GM15510 (cell line): ENCODE data around the gene PCBD2.

Experiments used
- POLR2A ChIP-seq: IDR thresholded peaks from 3 replicates; pipeline ENCODE4 v1.6.1; 2011; ENCODE audit warnings: borderline replicate concordance; ENCODE audit not compliant: insufficient read length; ENCODE audit errors: extremely low read depth

PCBD2 gene

DNA sequence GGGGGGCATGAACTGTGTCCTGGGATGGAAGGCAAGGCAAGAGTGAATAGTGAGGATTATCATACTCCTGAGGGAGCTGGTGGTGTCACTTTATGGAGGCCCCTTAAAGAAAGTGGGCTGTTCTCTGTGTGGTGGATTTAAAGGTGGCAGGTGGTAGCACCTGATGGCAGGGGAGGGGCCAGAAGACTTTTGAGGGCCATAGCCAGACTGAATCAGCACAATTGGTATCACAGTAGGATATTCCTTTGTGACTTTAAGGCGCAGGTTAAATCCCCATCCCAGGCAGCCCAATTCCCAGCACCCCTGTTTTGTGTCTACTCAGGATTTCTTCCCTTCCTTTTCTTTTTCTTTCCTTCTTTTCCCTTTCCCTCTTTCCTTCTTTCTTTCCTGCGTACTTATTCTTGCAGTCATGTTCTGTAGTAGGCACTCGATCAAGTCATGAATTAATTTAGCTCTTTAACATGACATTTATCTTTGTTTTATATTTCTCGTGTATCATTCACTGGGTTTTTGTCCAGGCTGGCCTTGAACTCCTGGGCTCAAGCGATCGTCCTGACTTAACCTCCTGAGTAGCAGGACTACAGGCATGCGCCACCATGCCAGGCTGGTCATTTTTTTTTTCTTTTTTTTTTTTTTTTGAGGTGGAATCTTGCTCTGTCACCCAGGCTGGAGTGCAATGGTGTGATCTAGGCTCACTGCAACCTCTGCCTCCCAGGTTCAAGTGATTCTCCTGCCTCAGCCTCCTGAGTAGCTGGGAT is 11.0 kb upstream of the PCBD2 start:
- TF ChIP-seq POLR2A = no peak

DNA sequence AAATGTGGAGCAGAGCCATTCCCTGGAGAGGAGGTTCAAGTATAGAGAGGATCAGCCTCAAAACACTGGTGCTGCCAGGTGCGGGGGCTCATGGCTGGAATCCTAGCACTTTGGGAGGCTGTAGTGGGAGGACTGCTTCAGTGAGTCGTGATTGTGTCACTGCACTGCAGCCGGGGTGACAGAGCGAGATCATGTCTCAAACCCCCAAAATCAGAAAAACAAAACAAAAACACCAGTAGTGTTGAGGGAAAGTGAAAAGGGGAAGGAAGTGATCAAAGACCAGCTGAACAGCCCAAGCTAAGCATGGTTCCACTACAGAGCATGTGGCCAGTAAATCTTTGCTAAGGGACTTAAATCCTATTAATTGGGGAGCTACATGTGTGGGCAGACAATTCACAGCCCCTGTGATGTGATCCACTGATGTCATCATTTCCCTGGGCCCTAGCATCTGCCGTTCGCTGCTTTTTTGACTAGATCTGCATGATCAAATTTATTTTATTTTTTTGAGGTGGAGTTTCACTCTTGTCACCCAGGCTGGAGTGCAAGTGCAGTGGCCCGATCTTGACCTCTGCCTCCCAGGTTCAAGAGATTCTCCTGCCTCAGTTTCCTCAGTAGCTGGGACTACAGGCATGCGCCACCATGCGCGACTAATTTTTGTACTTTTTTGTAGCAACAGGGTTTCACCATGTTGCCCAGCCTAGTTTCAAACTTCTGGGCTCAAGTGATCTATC is 2.7 kb upstream of the PCBD2 start:
- TF ChIP-seq POLR2A = no peak

DNA sequence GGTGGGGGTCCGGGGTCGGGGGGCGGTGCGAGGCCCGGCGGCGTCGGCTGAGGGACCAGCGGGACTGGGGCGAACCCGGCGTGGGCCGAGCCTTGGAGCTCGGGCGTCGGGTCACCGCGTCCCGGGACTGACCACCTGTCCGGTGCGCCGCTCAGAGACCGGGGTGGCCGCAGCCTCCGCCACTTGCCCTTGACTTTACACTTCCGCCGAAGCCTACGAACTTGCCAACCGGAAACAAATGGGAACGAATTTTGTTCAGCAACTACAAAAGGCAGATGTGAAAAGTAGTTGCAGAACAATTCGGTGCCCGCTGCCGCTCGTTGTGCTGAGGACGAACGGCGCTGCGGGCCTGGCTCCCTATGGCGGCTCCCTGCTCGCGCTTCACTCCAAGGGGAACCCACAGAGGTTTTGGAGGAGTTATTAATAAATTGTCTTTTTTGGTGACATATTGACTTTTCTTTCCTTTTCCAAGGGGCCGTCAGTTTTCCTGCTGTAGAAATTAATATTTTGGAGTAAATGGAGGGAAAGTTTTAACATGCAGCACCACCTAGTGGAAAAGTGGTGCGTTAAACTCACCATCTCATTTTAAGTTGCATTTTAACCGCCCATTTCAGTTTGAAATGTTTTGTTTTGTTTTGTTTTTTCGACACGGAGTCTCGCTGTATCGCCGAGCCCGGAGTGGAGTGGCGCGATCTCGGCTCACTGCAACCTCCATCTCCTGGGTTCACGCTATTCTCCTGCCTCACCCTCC is 490 bp downstream of the PCBD2 start:
- TF ChIP-seq POLR2A = no peak

DNA sequence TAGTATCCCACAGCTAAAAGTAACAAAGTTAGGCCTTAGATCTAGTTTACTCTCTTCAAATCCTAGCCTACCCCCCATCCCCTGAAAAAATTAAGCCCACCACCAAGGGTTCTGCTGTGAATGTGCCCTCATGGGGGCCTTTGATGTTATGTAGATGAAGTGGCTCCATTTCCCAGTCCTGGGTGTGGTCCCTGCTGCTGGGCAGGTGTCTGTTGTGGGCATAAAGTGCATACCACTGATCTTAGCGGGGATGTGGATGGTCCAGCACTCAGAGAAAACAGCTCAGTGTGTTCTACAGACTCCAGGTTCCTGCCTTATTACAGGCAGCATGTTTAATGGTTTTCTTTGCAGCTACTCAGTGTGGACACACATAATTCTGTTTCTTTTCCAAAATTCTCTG is 1.9 kb downstream of the PCBD2 start:
- no peak for TF ChIP-seq POLR2A

DNA sequence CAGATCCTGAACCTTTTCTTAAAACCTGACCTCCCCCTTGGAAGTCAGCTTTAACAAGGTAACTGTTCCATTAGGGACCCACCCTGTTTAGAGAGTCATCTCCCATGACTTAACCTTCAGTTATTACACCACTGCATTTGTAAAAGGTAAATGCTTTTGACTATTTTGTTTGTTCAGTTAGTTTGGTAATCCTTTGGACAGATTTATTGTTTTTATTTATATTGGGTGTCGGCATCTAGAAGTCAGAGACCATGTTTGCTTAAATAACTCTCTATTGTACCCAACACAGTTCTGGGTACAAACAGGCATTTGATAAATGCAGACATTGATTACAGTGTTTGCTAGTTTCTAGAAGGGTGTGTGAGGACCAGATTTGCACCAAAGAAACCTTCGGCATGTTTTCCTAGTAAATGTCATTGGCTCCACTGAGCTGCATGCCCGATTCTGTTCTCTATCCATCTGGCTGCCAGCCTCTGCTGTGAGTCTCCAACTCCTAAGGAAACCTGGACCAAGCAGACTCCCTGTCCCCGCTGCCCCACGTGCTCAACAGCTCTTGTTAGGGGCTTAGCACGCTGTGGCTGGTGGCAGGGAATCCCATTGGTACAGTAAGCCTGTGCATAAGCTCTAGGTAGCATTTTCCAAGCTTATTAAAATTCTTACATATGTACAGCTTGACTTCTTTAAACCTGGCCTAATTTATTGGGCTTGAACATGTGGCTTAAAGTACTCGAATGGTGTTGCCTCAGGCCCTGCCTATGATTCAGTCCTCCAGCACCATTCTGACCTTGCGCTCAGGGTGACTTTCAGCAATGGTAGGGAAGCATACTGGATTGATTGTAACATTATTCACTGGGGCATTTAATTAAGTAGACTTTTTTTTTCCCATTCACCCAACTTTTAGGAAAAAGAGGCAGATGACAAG is 6.6 kb downstream of the PCBD2 start:
- no peak for TF ChIP-seq POLR2A

DNA sequence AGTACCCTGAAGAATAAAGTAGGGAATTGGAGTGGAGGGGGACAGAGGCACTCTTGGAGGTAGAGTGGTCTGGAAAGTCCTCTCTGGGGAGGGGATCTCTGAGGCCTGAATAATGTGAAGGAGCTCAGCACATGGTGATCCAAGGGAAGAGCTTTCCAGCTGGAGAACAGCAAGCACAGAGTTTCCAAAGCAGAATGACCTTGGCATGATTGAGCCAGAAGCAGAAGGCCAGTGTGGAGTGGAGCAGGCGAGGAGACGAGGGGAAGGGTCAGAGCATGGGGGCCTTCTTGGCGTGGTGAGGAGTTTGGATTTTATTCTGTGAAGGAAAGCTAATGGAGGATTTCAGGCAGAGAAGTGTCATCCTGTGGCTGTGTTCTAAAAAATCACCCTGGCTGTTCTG is 8.3 kb downstream of the PCBD2 start:
- TF ChIP-seq POLR2A = no peak

DNA sequence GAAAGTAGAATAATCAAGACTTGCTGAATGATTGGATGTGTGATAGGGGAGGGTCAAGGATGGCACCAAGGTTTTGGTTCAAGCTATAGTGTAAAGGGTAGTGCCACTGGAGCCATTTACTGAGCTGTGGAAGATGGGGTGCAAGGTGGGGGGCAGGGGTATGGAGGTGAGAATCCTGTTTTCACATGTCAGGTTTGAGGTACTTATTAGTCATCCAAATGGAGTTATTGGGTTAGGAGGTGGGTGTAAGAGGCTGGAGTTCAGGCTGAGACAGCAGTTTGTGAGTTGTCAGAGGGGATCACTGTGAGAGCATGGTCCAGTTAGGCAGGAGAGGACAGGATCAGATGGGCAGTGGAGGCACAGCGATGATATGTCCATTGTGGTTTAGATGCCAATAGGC is 8.9 kb downstream of the PCBD2 start:
- TF ChIP-seq POLR2A = no peak

DNA sequence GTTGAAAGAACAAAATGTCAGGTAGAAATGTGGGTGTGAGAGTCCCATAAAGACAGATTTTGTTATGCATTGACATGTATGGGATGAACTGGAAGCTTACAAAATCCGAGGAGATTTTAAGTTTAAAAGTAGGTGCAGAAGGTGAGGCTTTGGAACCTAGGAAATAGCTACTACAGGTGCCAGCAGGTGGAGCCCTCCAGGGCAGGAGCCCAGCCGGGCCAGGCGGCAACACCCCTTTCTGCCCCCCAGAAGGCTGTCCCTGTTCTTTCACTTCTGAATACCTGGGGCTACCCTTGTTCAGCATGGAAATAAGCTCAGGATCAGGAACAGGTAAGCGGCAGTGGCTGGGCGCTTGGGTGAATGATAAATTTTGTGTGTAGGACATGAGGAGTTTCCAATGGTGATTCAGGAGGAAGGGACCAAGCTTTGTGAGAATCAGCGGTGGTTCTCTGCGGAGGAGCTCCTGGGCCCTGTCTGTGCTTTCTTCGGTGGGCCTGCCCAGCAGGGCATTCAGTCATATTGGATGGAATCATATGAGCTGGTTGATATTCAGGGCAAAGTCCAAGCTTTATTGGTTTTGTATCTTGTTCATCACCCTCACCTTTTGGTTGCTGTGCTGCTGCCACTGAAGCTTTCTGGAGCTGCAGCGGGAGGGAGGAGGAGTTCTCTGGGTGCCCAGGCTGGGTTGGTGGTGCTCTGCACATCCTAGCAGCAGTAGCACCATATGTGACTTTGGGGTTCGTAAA is 12.3 kb downstream of the PCBD2 start:
- no peak for TF ChIP-seq POLR2A

DNA sequence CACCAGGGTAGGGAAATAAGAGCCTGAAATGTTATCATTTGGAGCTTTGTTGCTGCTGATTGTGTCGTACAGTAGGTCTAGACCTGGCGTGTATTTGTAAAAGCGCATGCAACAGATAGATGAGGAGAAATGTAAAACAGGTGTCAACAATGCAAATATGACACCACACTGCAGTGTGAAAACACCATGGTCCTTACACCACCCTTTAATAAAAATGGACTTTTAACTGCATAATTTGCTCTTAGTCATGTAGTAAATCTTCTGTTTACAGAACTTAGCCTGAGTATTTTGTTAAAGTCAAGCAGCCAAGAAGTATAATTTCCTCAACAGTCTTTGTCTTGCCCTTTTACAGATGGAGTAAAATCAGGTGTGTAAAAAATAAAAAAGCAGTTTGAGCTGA is 13.9 kb downstream of the PCBD2 start:
- no peak for TF ChIP-seq POLR2A

DNA sequence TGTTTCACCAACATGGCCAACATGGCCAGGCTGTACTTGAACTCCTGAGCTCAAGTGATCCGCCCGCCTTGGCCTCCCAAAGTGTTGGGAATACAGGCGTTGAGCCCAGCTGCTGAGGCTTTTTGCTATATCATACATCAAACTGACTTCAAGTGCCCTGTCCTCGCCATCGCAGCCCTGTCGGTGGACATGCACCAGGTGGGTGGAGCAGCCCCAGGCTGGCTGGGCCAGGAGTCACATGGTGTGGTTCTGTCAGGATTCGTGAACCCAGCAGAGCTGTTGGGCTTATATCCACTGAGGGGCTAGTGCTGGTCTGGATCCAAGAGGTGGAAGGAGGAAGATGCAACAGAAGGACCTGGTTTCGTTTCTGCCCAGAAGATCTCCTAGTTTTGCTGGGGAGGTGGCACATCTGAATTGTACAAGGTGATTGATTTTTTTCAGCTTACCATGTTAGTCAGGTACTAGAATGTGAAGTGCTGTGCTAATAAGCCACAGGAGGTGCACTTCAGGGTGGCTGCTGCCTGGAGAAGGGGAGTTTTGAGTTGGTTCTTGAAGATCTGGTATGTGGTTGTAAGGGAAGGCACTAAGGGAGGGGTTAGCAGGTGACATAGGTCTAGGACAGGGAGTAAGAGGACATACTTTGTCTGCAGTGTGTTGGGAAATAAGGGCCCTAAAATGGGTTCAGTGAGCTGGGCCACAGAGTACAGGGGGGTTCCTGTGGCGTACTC is 16.1 kb downstream of the PCBD2 start:
- no peak for TF ChIP-seq POLR2A

DNA sequence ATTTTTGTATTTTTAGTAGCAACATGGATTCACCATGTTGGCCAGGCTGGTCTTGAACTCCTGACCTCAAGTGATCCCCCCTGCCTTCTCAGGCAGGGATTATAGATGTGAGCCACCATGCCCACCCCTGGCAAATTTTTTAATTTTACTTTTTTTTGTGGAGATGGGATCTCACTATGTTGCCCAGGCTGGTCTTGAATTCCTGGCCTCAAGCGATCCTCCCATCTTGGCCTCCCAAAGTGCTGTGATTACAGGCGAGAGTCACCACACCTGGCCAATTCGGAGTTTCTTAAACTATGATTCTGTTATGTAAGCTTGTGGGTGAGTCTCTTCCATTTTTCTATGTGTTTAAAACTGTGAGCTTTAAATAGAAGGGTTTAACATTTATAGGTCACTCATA is 27.6 kb downstream of the PCBD2 start:
- TF ChIP-seq POLR2A = no peak

DNA sequence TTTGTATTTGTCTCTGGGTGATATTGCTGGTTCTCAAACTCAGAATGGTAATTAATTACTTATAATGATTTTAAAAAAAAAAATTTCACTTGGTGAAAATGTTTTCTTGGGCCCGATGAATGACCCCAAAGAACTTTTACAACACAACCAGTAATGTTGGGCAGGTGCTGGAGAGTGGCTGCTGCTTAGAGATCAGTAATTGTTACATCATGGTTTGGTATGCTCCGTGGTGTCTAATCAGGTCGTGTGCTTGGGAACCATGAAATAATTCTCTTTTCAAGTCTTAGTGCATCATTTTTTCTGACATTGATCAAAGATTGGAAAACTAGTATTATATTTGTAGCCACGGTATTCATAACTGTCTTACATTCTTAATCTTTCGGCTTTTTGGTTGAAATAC is 29.3 kb downstream of the PCBD2 start:
- TF ChIP-seq POLR2A = no peak
